Measurements from ENCODE around the gene C8G.

DNA sequence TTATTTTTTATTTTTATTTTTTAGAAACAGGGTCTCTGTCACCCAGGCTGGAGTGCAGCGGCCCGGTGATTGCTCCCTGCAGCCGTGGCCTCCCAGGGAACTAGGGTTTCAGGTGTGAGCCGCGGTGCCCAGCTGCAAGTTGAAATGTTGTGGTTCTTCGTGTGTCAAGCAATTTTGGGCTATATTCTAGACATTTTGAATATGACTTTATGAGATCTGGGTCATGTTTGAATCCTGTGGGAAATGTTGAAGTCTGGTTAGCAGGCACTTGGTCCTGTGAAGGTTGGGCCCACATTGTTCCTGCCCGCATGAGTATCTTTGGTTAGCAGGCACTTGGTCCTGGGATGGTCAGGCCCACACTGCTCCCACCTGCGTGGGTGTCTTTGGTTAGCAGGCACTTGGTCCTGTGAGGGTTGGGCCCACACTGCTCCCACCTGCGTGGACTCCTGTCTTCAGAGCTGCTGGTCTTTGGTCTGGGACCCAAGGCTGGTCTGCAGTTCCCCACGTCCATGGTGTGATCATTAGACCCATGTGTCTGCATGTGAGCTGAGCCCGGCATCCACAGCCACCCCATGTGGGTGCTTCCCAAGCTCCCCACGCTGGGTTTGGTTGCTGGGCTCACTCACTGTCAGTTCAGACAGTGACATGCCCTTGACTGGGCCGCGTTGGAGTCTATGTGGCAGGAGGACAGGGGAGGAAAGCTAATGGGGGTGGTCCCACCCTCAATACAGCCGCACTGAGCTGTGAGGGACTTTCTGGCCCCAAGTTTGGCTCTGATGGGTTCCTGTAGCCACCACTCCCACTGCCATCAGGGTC, 7.6 kb upstream of the C8G start:
- TF ChIP-seq, protein P1, sequence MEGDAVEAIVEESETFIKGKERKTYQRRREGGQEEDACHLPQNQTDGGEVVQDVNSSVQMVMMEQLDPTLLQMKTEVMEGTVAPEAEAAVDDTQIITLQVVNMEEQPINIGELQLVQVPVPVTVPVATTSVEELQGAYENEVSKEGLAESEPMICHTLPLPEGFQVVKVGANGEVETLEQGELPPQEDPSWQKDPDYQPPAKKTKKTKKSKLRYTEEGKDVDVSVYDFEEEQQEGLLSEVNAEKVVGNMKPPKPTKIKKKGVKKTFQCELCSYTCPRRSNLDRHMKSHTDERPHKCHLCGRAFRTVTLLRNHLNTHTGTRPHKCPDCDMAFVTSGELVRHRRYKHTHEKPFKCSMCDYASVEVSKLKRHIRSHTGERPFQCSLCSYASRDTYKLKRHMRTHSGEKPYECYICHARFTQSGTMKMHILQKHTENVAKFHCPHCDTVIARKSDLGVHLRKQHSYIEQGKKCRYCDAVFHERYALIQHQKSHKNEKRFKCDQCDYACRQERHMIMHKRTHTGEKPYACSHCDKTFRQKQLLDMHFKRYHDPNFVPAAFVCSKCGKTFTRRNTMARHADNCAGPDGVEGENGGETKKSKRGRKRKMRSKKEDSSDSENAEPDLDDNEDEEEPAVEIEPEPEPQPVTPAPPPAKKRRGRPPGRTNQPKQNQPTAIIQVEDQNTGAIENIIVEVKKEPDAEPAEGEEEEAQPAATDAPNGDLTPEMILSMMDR (IDR thresholded peaks at IDR 0.05): no peak
- TF ChIP-seq POLR2A (IDR thresholded peaks at IDR 0.05) (no peak), EP300 (IDR thresholded peaks at IDR 0.05) (no peak)

Data from upper lobe of left lung (tissue), 4 donors.